ENCODE measurements around the gene LRRC7.

DNA sequence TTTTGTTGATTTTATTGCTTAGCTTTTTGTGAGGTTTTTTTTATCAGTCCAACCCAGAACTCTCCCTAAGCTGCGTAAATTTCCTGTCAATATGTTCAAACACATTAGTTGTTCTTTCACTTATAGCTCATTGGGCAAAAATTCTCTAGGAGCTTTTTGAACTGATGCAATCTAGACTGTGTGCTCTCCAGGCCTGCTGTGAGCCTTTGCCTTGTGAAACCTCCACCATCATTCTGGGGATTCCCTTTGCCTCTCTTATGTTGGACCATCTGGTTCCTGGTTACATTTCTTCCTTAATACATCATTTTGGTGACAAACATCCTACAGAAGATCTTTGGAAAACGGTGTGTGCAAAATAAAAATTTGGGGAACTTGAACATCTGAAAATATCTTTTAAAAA, 247.2 kb downstream of the LRRC7 start:
- TF ChIP-seq, protein P1, sequence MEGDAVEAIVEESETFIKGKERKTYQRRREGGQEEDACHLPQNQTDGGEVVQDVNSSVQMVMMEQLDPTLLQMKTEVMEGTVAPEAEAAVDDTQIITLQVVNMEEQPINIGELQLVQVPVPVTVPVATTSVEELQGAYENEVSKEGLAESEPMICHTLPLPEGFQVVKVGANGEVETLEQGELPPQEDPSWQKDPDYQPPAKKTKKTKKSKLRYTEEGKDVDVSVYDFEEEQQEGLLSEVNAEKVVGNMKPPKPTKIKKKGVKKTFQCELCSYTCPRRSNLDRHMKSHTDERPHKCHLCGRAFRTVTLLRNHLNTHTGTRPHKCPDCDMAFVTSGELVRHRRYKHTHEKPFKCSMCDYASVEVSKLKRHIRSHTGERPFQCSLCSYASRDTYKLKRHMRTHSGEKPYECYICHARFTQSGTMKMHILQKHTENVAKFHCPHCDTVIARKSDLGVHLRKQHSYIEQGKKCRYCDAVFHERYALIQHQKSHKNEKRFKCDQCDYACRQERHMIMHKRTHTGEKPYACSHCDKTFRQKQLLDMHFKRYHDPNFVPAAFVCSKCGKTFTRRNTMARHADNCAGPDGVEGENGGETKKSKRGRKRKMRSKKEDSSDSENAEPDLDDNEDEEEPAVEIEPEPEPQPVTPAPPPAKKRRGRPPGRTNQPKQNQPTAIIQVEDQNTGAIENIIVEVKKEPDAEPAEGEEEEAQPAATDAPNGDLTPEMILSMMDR (conservative IDR thresholded peaks at IDR 0.05; ENCODE audit: low read length), result no peak
- no peak for TF ChIP-seq EZH2phosphoT487 (IDR thresholded peaks at IDR 0.05; ENCODE audit: borderline replicate concordance)
